Measurements from ENCODE around the gene KIF27. TPM values are rescaled to one million over a fixed set of nuclear protein-coding genes. Genes with fewer than 3 reads are reported as not detected.

KIF27 gene
- polyA plus RNA-seq, result 1 to 10 TPM in 1 of 2 donors, under 1 TPM in 1; 0.76 to 1.2 TPM

GRCh38 chr9:83920927-83921707 lies at the start of gene KIF27:
Gene KIF27, minus strand, starts transcription at chr9:83921432. Its CDS starts 5,841 bp downstream, at chr9:83915591.
- peak within 1 kb of the TSS; percentile 74 to 79 for H3K4me3 ChIP-seq (ENCODE audit: low read depth in 1 of 2, low read length in 2 of 2)
- peak within 1 kb of the TSS; percentile 89 to 92 for H3K27ac ChIP-seq (ENCODE audit: low read depth in 2 of 2, low read length in 1 of 2)
- 0% methylated on average over 55 to 92 of the region's 92 CpGs for WGBS, 2 donors
- H3K9me3 ChIP-seq (ENCODE audit: control insufficient read depth in 2 of 2, insufficient read depth in 1 of 2, low read depth in 1 of 2, low read length in 1 of 2), result no peaks in the 10 kb centered on the region
- no peaks in the 10 kb centered on the region for H3K36me3 ChIP-seq (ENCODE audit: control insufficient read depth in 2 of 2, insufficient read depth in 2 of 2, low read length in 1 of 2)
- H3K4me1 ChIP-seq (ENCODE audit: control insufficient read depth in 2 of 2, insufficient read depth in 2 of 2, low read length in 1 of 2), result no peaks in the 10 kb centered on the region
- H3K27me3 ChIP-seq (ENCODE audit: control insufficient read depth in 1 of 2, insufficient read depth in 2 of 2, low read length in 2 of 2), result no peaks in the 10 kb centered on the region

GRCh38 chr9:83969602-83970001 lies 48.4 kb upstream of the KIF27 start:
- no peak overlapping the region for H3K4me3 ChIP-seq (ENCODE audit: low read depth in 1 of 2, low read length in 2 of 2)
- H3K9me3 ChIP-seq (ENCODE audit: control insufficient read depth in 2 of 2, insufficient read depth in 1 of 2, low read depth in 1 of 2, low read length in 1 of 2), result no peaks in the 10 kb centered on the region
- no peak overlapping the region for H3K27ac ChIP-seq (ENCODE audit: low read depth in 2 of 2, low read length in 1 of 2)
- no peaks in the 10 kb centered on the region for H3K4me1 ChIP-seq (ENCODE audit: control insufficient read depth in 2 of 2, insufficient read depth in 2 of 2, low read length in 1 of 2)
- H3K36me3 ChIP-seq (ENCODE audit: control insufficient read depth in 2 of 2, insufficient read depth in 2 of 2, low read length in 1 of 2), result peaks cover 16 to 17% of the 10 kb centered on the region in 2 donors
- H3K27me3 ChIP-seq (ENCODE audit: control insufficient read depth in 1 of 2, insufficient read depth in 2 of 2, low read length in 2 of 2), result no peaks in the 10 kb centered on the region
- 76 to 78% methylated on average over 3 of the region's 3 CpGs for WGBS, 2 donors

GRCh38 chr9:83967073-83967472 lies 45.8 kb upstream of the KIF27 start:
- Histone ChIP-seq H3K36me3 (ENCODE audit: control insufficient read depth in 2 of 2, insufficient read depth in 2 of 2, low read length in 1 of 2) (peaks cover 8 to 10% of the 10 kb centered on the region in 2 donors), H3K4me1 (ENCODE audit: control insufficient read depth in 2 of 2, insufficient read depth in 2 of 2, low read length in 1 of 2) (no peaks in the 10 kb centered on the region), H3K9me3 (ENCODE audit: control insufficient read depth in 2 of 2, insufficient read depth in 1 of 2, low read depth in 1 of 2, low read length in 1 of 2) (no peaks in the 10 kb centered on the region), H3K27me3 (ENCODE audit: control insufficient read depth in 1 of 2, insufficient read depth in 2 of 2, low read length in 2 of 2) (no peaks in the 10 kb centered on the region), H3K4me3 (ENCODE audit: low read depth in 1 of 2, low read length in 2 of 2) (no peak overlapping the region), H3K27ac (ENCODE audit: low read depth in 2 of 2, low read length in 1 of 2) (no peak overlapping the region)
- WGBS, 2 donors, result 81 to 82% methylated on average over 1 of the region's 1 CpG

GRCh38 chr9:83966209-83966582 lies 45.0 kb upstream of the KIF27 start:
- H3K4me3 ChIP-seq (ENCODE audit: low read depth in 1 of 2, low read length in 2 of 2), result no peak overlapping the region
- H3K27ac ChIP-seq (ENCODE audit: low read depth in 2 of 2, low read length in 1 of 2), result no peak overlapping the region
- no peaks in the 10 kb centered on the region for H3K9me3 ChIP-seq (ENCODE audit: control insufficient read depth in 2 of 2, insufficient read depth in 1 of 2, low read depth in 1 of 2, low read length in 1 of 2)
- peaks cover 2 to 3% of the 10 kb centered on the region in 2 donors for H3K36me3 ChIP-seq (ENCODE audit: control insufficient read depth in 2 of 2, insufficient read depth in 2 of 2, low read length in 1 of 2)
- 93 to 95% methylated on average over 8 of the region's 8 CpGs for WGBS, 2 donors
- H3K27me3 ChIP-seq (ENCODE audit: control insufficient read depth in 1 of 2, insufficient read depth in 2 of 2, low read length in 2 of 2), result no peaks in the 10 kb centered on the region
- no peaks in the 10 kb centered on the region for H3K4me1 ChIP-seq (ENCODE audit: control insufficient read depth in 2 of 2, insufficient read depth in 2 of 2, low read length in 1 of 2)

GRCh38 chr9:83965350-83966208 lies 44.3 kb upstream of the KIF27 start:
- Histone ChIP-seq H3K27ac (ENCODE audit: low read depth in 2 of 2, low read length in 1 of 2) (no peak overlapping the region), H3K4me3 (ENCODE audit: low read depth in 1 of 2, low read length in 2 of 2) (no peak overlapping the region), H3K4me1 (ENCODE audit: control insufficient read depth in 2 of 2, insufficient read depth in 2 of 2, low read length in 1 of 2) (no peaks in the 10 kb centered on the region), H3K27me3 (ENCODE audit: control insufficient read depth in 1 of 2, insufficient read depth in 2 of 2, low read length in 2 of 2) (no peaks in the 10 kb centered on the region), H3K9me3 (ENCODE audit: control insufficient read depth in 2 of 2, insufficient read depth in 1 of 2, low read depth in 1 of 2, low read length in 1 of 2) (no peaks in the 10 kb centered on the region), H3K36me3 (ENCODE audit: control insufficient read depth in 2 of 2, insufficient read depth in 2 of 2, low read length in 1 of 2) (peaks cover 0 to 2% of the 10 kb centered on the region in 2 donors)
- 70 to 71% methylated on average over 11 of the region's 11 CpGs for WGBS, 2 donors

GRCh38 chr9:83964973-83965349 lies 43.7 kb upstream of the KIF27 start:
- Histone ChIP-seq H3K27me3 (ENCODE audit: control insufficient read depth in 1 of 2, insufficient read depth in 2 of 2, low read length in 2 of 2) (no peaks in the 10 kb centered on the region), H3K4me1 (ENCODE audit: control insufficient read depth in 2 of 2, insufficient read depth in 2 of 2, low read length in 1 of 2) (no peaks in the 10 kb centered on the region), H3K36me3 (ENCODE audit: control insufficient read depth in 2 of 2, insufficient read depth in 2 of 2, low read length in 1 of 2) (peaks cover 0 to 2% of the 10 kb centered on the region in 2 donors), H3K27ac (ENCODE audit: low read depth in 2 of 2, low read length in 1 of 2) (peak overlapping the region in 1 of 2 donors; percentile 15), H3K9me3 (ENCODE audit: control insufficient read depth in 2 of 2, insufficient read depth in 1 of 2, low read depth in 1 of 2, low read length in 1 of 2) (no peaks in the 10 kb centered on the region), H3K4me3 (ENCODE audit: low read depth in 1 of 2, low read length in 2 of 2) (no peak overlapping the region)
- WGBS, 2 donors, result 52 to 73% methylated on average over 2 of the region's 2 CpGs

GRCh38 chr9:83962165-83962564 lies 40.9 kb upstream of the KIF27 start:
- no peaks in the 10 kb centered on the region for H3K36me3 ChIP-seq (ENCODE audit: control insufficient read depth in 2 of 2, insufficient read depth in 2 of 2, low read length in 1 of 2)
- H3K27ac ChIP-seq (ENCODE audit: low read depth in 2 of 2, low read length in 1 of 2), result no peak overlapping the region
- no peaks in the 10 kb centered on the region for H3K27me3 ChIP-seq (ENCODE audit: control insufficient read depth in 1 of 2, insufficient read depth in 2 of 2, low read length in 2 of 2)
- H3K4me3 ChIP-seq (ENCODE audit: low read depth in 1 of 2, low read length in 2 of 2), result no peak overlapping the region
- WGBS, 2 donors, result 40 to 54% methylated on average over 3 of the region's 3 CpGs
- H3K4me1 ChIP-seq (ENCODE audit: control insufficient read depth in 2 of 2, insufficient read depth in 2 of 2, low read length in 1 of 2), result no peaks in the 10 kb centered on the region
- H3K9me3 ChIP-seq (ENCODE audit: control insufficient read depth in 2 of 2, insufficient read depth in 1 of 2, low read depth in 1 of 2, low read length in 1 of 2), result no peaks in the 10 kb centered on the region

GRCh38 chr9:83960991-83961390 lies 39.8 kb upstream of the KIF27 start:
- peaks cover 0 to 2% of the 10 kb centered on the region in 2 donors for H3K4me1 ChIP-seq (ENCODE audit: control insufficient read depth in 2 of 2, insufficient read depth in 2 of 2, low read length in 1 of 2)
- H3K27ac ChIP-seq (ENCODE audit: low read depth in 2 of 2, low read length in 1 of 2), result no peak overlapping the region
- no peaks in the 10 kb centered on the region for H3K36me3 ChIP-seq (ENCODE audit: control insufficient read depth in 2 of 2, insufficient read depth in 2 of 2, low read length in 1 of 2)
- 85 to 88% methylated on average over 5 of the region's 5 CpGs for WGBS, 2 donors
- H3K9me3 ChIP-seq (ENCODE audit: control insufficient read depth in 2 of 2, insufficient read depth in 1 of 2, low read depth in 1 of 2, low read length in 1 of 2), result no peaks in the 10 kb centered on the region
- H3K27me3 ChIP-seq (ENCODE audit: control insufficient read depth in 1 of 2, insufficient read depth in 2 of 2, low read length in 2 of 2), result no peaks in the 10 kb centered on the region
- no peak overlapping the region for H3K4me3 ChIP-seq (ENCODE audit: low read depth in 1 of 2, low read length in 2 of 2)

GRCh38 chr9:83959061-83959460 lies 37.8 kb upstream of the KIF27 start:
- Histone ChIP-seq H3K4me3 (ENCODE audit: low read depth in 1 of 2, low read length in 2 of 2) (no peak overlapping the region), H3K4me1 (ENCODE audit: control insufficient read depth in 2 of 2, insufficient read depth in 2 of 2, low read length in 1 of 2) (peaks cover 0 to 3% of the 10 kb centered on the region in 2 donors)

More at GRCh38 chr9:83959061-83959460, 37.8 kb upstream of the KIF27 start:
- no peaks in the 10 kb centered on the region for H3K27me3 ChIP-seq (ENCODE audit: control insufficient read depth in 1 of 2, insufficient read depth in 2 of 2, low read length in 2 of 2)
- 55 to 59% methylated on average over 4 of the region's 4 CpGs for WGBS, 2 donors
- no peaks in the 10 kb centered on the region for H3K9me3 ChIP-seq (ENCODE audit: control insufficient read depth in 2 of 2, insufficient read depth in 1 of 2, low read depth in 1 of 2, low read length in 1 of 2)
- H3K27ac ChIP-seq (ENCODE audit: low read depth in 2 of 2, low read length in 1 of 2), result no peak overlapping the region
- H3K36me3 ChIP-seq (ENCODE audit: control insufficient read depth in 2 of 2, insufficient read depth in 2 of 2, low read length in 1 of 2), result no peaks in the 10 kb centered on the region
